Neural cell (in vitro differentiated cells): ENCODE measurements around the gene FNDC3B. TPM values are rescaled to one million over a fixed set of nuclear protein-coding genes. Genes with fewer than 3 reads are reported as not detected.

Source experiments
- H2AFZ ChIP-seq: fragments of 200-600, 300-800 bp; sonication (generic), shearing (Covaris generic); 2 replicates; pipeline ENCODE4 v1.6.0; 2014; ENCODE audit warnings: low read depth, mild to moderate bottlenecking, antibody characterized with exemption, low read length, moderate library complexity
- H3F3A ChIP-seq: fragments of 200-600 bp; shearing (Covaris generic); 2 replicates; pipeline ENCODE4 v1.6.1; 2016; ENCODE audit warnings: mild to moderate bottlenecking, moderate library complexity, mixed read lengths, antibody characterized with exemption, low read length; ENCODE audit not compliant: insufficient read depth, poor library complexity, severe bottlenecking
- H3K27ac ChIP-seq: fragments of 200-600, 300-800 bp; sonication (generic), shearing (Covaris generic); 2 replicates; pipeline ENCODE4 v1.5.1; 2014; ENCODE audit warnings: mild to moderate bottlenecking, low read length, moderate library complexity
- H3K27me3 ChIP-seq: fragments of 300-800, 200-600 bp; sonication (generic), shearing (Covaris generic); 2 replicates; pipeline ENCODE4 v1.6.0; 2014; ENCODE audit warnings: mild to moderate bottlenecking, low read depth, low read length, moderate library complexity; ENCODE audit not compliant: insufficient read depth
- H3K36me3 ChIP-seq: fragments of 300-800, 200-600 bp; sonication (generic), shearing (Covaris generic); 2 replicates; pipeline ENCODE4 v1.5.1; 2014; ENCODE audit warnings: mild to moderate bottlenecking, antibody characterized with exemption, low read length, moderate library complexity; ENCODE audit not compliant: insufficient read depth
- H3K4me2 ChIP-seq: fragments of 300-800, 200-600 bp; sonication (generic), shearing (Covaris generic); 2 replicates; pipeline ENCODE4 v1.6.0; 2014; ENCODE audit warnings: mild to moderate bottlenecking, low read length
- H3K4me3 ChIP-seq: fragments of 300-800, 200-600 bp; sonication (generic), shearing (Covaris generic); 2 replicates; pipeline ENCODE4 v1.5.1; 2014; ENCODE audit warnings: mild to moderate bottlenecking, low read length, moderate library complexity
- H3K79me2 ChIP-seq: fragments of 200-600 bp; shearing (Covaris generic); replicated peaks from 2 replicates; pipeline ENCODE4 v1.6.0; 2014; ENCODE audit warnings: mild to moderate bottlenecking, low read length, moderate library complexity; ENCODE audit not compliant: insufficient read depth
- H3K9ac ChIP-seq: fragments of 300-800, 200-600 bp; sonication (generic), shearing (Covaris generic); 2 replicates; pipeline ENCODE4 v1.6.1; 2016; ENCODE audit warnings: mild to moderate bottlenecking, low read length, mixed read lengths
- H3K9me2 ChIP-seq: fragments of 200-600 bp; shearing (Covaris generic); 2 replicates; pipeline ENCODE4 v1.6.1; 2016; ENCODE audit warnings: mild to moderate bottlenecking, low read length, mixed read lengths; ENCODE audit not compliant: insufficient read depth
- H3K9me3 ChIP-seq: fragments of 200-600, 300-800 bp; sonication (generic), shearing (Covaris generic); 2 replicates; pipeline ENCODE4 v1.6.1; 2016; ENCODE audit warnings: mild to moderate bottlenecking, mixed run types, low read length, moderate library complexity, mixed read lengths
- H4K20me1 ChIP-seq: fragments of 200-600 bp; shearing (Covaris generic); 2 replicates; pipeline ENCODE4 v1.6.1; 2016; ENCODE audit warnings: mild to moderate bottlenecking, mixed run types; ENCODE audit not compliant: insufficient read depth
- EP300 ChIP-seq: fragments of 450-650 bp; conservative IDR thresholded peaks from 2 replicates; pipeline ENCODE4 v1.6.1; 2014; ENCODE audit warnings: antibody characterized with exemption, mild to moderate bottlenecking, moderate library complexity; ENCODE audit not compliant: poor library complexity, severe bottlenecking
- EZH2 ChIP-seq: fragments of 200-600, 300-800 bp; shearing (Covaris generic), sonication (generic); IDR thresholded peaks from 2 replicates; pipeline ENCODE4 v1.6.1; 2014; ENCODE audit warnings: antibody characterized with exemption, low read length, borderline replicate concordance, mild to moderate bottlenecking; ENCODE audit not compliant: insufficient read depth, poor library complexity, severe bottlenecking
- MXI1 ChIP-seq: fragments of 450-650 bp; conservative IDR thresholded peaks from 2 replicates; pipeline ENCODE4 v1.6.1; 2014; ENCODE audit warnings: antibody characterized with exemption, mild to moderate bottlenecking; ENCODE audit not compliant: poor library complexity, severe bottlenecking
- POLR2AphosphoS5 ChIP-seq: IDR thresholded peaks from 2 replicates; pipeline ENCODE4 v1.6.1; 2012
- RAD21 ChIP-seq: fragments of 450-650 bp; conservative IDR thresholded peaks from 2 replicates; pipeline ENCODE4 v1.6.1; 2014; ENCODE audit warnings: antibody characterized with exemption, mild to moderate bottlenecking, moderate library complexity
- SMC3 ChIP-seq: fragments of 450-650 bp; conservative IDR thresholded peaks from 2 replicates; pipeline ENCODE4 v1.6.1; 2014; ENCODE audit warnings: antibody characterized with exemption, mild to moderate bottlenecking, moderate library complexity; ENCODE audit not compliant: poor library complexity
- TAF1 ChIP-seq: IDR thresholded peaks from 2 replicates; pipeline ENCODE4 v1.6.1; 2012; ENCODE audit warnings: low read depth
- polyA plus RNA-seq: library from polyadenylated mRNA; depleted of rRNA; stranded (reverse); fragments of >200 nt; gene quantifications from 2 replicates; pipeline ENCODE4 v1.2.3, GENCODE V29; 2014
- TF ChIP-seq, protein P1 (sequence below): IDR thresholded peaks from 2 replicates; pipeline ENCODE4 v1.6.1; 2012; ENCODE audit warnings: borderline replicate concordance
- TF ChIP-seq, protein P2 (sequence below): fragments of 450-650 bp; IDR thresholded peaks from 2 replicates; pipeline ENCODE4 v1.5.1; 2014; ENCODE audit warnings: antibody characterized with exemption, mild to moderate bottlenecking, moderate library complexity; ENCODE audit not compliant: poor library complexity, severe bottlenecking

FNDC3B gene
- polyA plus RNA-seq, 1 donor from 2014 or later: 4.9 TPM

DNA sequence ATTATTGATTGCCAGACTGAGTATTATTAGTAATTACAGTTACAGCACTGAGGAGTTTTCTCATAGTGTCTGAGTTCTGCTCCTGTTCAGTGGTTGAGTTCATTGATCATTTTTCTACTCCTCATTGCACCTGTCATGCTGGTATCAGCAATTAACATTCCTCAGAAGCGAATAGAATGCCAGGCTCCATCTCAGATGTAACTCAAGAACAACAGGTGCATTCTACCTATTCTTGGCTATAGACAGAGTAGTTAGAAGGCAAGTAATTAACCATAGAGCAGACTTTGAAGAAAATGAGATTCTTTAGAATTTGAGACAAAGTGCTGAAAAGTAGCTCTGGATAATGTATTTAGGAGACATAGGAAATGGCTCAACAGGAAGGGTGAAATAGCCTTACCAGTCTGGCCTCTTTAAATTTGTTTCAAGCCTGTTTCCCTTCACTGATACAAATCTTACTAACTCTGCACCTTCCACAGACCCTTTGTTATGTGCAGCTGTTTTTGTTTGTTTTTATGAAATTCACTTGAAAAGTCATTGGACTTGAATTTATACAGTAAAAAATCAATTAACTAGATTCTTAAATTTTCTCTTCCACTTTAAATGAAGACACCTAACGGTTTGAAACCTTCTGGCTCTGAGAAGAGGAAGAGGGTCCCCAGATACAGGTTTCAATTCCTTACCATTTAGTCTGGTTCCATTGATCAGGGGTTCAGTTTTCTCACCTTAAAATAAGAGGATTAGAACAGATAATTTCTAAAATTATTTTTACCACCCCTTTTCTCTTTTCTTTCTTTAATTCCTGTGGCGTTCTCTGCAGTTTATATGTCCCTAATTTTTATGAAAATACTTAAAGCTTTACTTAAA, 109.6 kb downstream of the FNDC3B start:
- Histone ChIP-seq H3K36me3 (no peaks in the 10 kb centered on the region), H3F3A (no peaks in the 10 kb centered on the region), H3K79me2 (peaks cover 9% of the 10 kb centered on the region), H3K9me3 (no peaks in the 10 kb centered on the region), H3K4me2 (no peak overlapping the region), H3K4me3 (no peak overlapping the region), H3K27me3 (no peaks in the 10 kb centered on the region), H3K9me2 (no peaks in the 10 kb centered on the region), H4K20me1 (no peaks in the 10 kb centered on the region), H3K27ac (no peak overlapping the region), H2AFZ (no peak overlapping the region), H3K9ac (no peak overlapping the region)
- TF ChIP-seq MXI1 (no peak), TAF1 (no peak), EZH2 (no peak), EP300 (no peak), RAD21 (no peak), POLR2AphosphoS5 (no peak), SMC3 (no peak)
- TF ChIP-seq, protein P1, sequence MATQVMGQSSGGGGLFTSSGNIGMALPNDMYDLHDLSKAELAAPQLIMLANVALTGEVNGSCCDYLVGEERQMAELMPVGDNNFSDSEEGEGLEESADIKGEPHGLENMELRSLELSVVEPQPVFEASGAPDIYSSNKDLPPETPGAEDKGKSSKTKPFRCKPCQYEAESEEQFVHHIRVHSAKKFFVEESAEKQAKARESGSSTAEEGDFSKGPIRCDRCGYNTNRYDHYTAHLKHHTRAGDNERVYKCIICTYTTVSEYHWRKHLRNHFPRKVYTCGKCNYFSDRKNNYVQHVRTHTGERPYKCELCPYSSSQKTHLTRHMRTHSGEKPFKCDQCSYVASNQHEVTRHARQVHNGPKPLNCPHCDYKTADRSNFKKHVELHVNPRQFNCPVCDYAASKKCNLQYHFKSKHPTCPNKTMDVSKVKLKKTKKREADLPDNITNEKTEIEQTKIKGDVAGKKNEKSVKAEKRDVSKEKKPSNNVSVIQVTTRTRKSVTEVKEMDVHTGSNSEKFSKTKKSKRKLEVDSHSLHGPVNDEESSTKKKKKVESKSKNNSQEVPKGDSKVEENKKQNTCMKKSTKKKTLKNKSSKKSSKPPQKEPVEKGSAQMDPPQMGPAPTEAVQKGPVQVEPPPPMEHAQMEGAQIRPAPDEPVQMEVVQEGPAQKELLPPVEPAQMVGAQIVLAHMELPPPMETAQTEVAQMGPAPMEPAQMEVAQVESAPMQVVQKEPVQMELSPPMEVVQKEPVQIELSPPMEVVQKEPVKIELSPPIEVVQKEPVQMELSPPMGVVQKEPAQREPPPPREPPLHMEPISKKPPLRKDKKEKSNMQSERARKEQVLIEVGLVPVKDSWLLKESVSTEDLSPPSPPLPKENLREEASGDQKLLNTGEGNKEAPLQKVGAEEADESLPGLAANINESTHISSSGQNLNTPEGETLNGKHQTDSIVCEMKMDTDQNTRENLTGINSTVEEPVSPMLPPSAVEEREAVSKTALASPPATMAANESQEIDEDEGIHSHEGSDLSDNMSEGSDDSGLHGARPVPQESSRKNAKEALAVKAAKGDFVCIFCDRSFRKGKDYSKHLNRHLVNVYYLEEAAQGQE: no peak
- TF ChIP-seq, protein P2, sequence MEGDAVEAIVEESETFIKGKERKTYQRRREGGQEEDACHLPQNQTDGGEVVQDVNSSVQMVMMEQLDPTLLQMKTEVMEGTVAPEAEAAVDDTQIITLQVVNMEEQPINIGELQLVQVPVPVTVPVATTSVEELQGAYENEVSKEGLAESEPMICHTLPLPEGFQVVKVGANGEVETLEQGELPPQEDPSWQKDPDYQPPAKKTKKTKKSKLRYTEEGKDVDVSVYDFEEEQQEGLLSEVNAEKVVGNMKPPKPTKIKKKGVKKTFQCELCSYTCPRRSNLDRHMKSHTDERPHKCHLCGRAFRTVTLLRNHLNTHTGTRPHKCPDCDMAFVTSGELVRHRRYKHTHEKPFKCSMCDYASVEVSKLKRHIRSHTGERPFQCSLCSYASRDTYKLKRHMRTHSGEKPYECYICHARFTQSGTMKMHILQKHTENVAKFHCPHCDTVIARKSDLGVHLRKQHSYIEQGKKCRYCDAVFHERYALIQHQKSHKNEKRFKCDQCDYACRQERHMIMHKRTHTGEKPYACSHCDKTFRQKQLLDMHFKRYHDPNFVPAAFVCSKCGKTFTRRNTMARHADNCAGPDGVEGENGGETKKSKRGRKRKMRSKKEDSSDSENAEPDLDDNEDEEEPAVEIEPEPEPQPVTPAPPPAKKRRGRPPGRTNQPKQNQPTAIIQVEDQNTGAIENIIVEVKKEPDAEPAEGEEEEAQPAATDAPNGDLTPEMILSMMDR: no peak

DNA sequence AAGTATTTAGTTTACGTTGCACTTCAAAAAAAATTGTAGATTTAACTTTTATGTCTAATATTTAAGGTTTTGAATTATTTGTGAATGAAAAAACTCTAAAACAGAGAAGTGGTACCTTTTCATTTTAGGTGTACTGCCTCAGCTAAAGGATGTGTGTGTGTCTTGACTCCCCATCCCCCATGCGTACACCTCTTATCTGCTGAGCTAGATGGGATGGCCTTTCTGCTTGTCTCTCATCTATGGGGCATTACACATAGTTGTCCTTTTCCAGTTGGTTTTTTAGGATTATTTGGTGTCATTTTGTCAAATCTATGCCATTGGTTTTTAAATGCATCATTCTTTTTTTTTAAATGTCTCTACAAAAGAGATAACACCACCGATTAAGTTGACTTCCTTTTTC, 110.9 kb downstream of the FNDC3B start:
- Histone ChIP-seq H3K4me2 (no peak overlapping the region), H3K9me3 (no peaks in the 10 kb centered on the region), H3K27me3 (no peaks in the 10 kb centered on the region), H4K20me1 (no peaks in the 10 kb centered on the region), H3K79me2 (peaks cover 9% of the 10 kb centered on the region), H3K36me3 (no peaks in the 10 kb centered on the region), H3K9me2 (no peaks in the 10 kb centered on the region), H3K9ac (no peak overlapping the region), H3F3A (no peaks in the 10 kb centered on the region), H3K27ac (no peak overlapping the region), H3K4me3 (no peak overlapping the region), H2AFZ (no peak overlapping the region)
- TF ChIP-seq, protein P1: no peak
- TF ChIP-seq EZH2 (no peak), TAF1 (no peak), EP300 (no peak), POLR2AphosphoS5 (no peak), MXI1 (no peak), RAD21 (no peak), SMC3 (no peak)
- TF ChIP-seq, protein P2: no peak
